Measurements from ENCODE around the gene OGFOD3. TPM values are rescaled to one million over a fixed set of nuclear protein-coding genes. Genes with fewer than 3 reads are reported as not detected.

The OGFOD3 gene
- total and polyA plus RNA-seq, 7 donors: 6.0 to 28.2 (median 19.3) TPM

GRCh38 chr17:82408938-82409318 lies 9.5 kb downstream of the OGFOD3 start:
- no peak overlapping the region for H3K4me3 ChIP-seq
- WGBS, 2 donors: 95 to 96% methylated on average over 21 of the region's 21 CpGs
- H3K4me1 ChIP-seq: no peaks in the 10 kb centered on the region
- TF ChIP-seq POLR2AphosphoS5 (IDR thresholded peaks at IDR 0.05) (no peak), CTCF (IDR thresholded peaks at IDR 0.05) (no peak), POLR2A (IDR thresholded peaks at IDR 0.05) (no peak)
- no peak overlapping the region for H3K27ac ChIP-seq
- DNase-seq: no peak
- H3K9me3 ChIP-seq: no peaks in the 10 kb centered on the region
- H3K27me3 ChIP-seq: no peaks in the 10 kb centered on the region
- peaks cover 0 to 36% (median 4%) of the 10 kb centered on the region in 4 donors for H3K36me3 ChIP-seq
- intact Hi-C loops (cut with DNase I): no loop called here

- H3K4me3 ChIP-seq: no peak overlapping the region
- peaks cover 0 to 41% (median 9%) of the 10 kb centered on the region in 4 donors for H3K36me3 ChIP-seq
- WGBS, 2 donors: 90 to 94% methylated on average over 15 of the region's 15 CpGs
- H3K27me3 ChIP-seq: no peaks in the 10 kb centered on the region
- no peak for TF ChIP-seq POLR2AphosphoS5 (IDR thresholded peaks at IDR 0.05)
- TF ChIP-seq CTCF (IDR thresholded peaks at IDR 0.05): no peak
- TF ChIP-seq POLR2A (IDR thresholded peaks at IDR 0.05): no peak
- TF ChIP-seq EP300 (IDR thresholded peaks at IDR 0.05): no peak
- H3K9me3 ChIP-seq: no peaks in the 10 kb centered on the region
- H3K27ac ChIP-seq: no peak overlapping the region
- no peaks in the 10 kb centered on the region for H3K4me1 ChIP-seq
- intact Hi-C loops (cut with DNase I): no loop called here
- DNase-seq: no peak
Measured at GRCh38 chr17:82408288-82408937, 10.0 kb downstream of the OGFOD3 start.

GRCh38 chr17:82407255-82407654 lies 11.1 kb downstream of the OGFOD3 start:
- Histone ChIP-seq H3K27ac (no peak overlapping the region), H3K4me3 (no peak overlapping the region), H3K9me3 (no peaks in the 10 kb centered on the region), H3K36me3 (peaks cover 0 to 45% (median 11%) of the 10 kb centered on the region in 4 donors), H3K4me1 (no peaks in the 10 kb centered on the region), H3K27me3 (no peaks in the 10 kb centered on the region)
- intact Hi-C loops (cut with DNase I): no loop called here
- WGBS, 2 donors: 72 to 88% methylated on average over 13 of the region's 13 CpGs
- TF ChIP-seq POLR2AphosphoS5 (IDR thresholded peaks at IDR 0.05) (no peak), CTCF (IDR thresholded peaks at IDR 0.05) (no peak), POLR2A (IDR thresholded peaks at IDR 0.05) (no peak), EP300 (IDR thresholded peaks at IDR 0.05) (no peak)
- DNase-seq: no peak

GRCh38 chr17:82406131-82406671 lies 12.2 kb downstream of the OGFOD3 start:
- Histone ChIP-seq H3K36me3 (peaks cover 0 to 56% (median 11%) of the 10 kb centered on the region in 4 donors), H3K4me3 (no peak overlapping the region), H3K4me1 (no peaks in the 10 kb centered on the region), H3K27me3 (no peaks in the 10 kb centered on the region), H3K27ac (no peak overlapping the region), H3K9me3 (no peaks in the 10 kb centered on the region)
- 94 to 97% methylated on average over 14 of the region's 14 CpGs for WGBS, 2 donors
- DNase-seq: no peak
- TF ChIP-seq EP300 (IDR thresholded peaks at IDR 0.05): no peak
- no peak for TF ChIP-seq CTCF (IDR thresholded peaks at IDR 0.05)
- TF ChIP-seq POLR2A (IDR thresholded peaks at IDR 0.05): no peak
- TF ChIP-seq POLR2AphosphoS5 (IDR thresholded peaks at IDR 0.05): no peak
- intact Hi-C loops (cut with DNase I): no loop called here
